Heart left ventricle (tissue), 16 donors: Measurements from ENCODE around the gene HS6ST3. TPM values are rescaled to one million over a fixed set of nuclear protein-coding genes. Genes with fewer than 3 reads are reported as not detected.

ENCODE experiments used
- ATAC-seq, 4 donors: fragments of 200-7000 bp; cut with Tn5 transposase; one replicate each; pipeline ENCODE4 v1.9.1; 2020 to 2022; ENCODE audit warnings: moderate library complexity in 4 of 4, mild to moderate bottlenecking in 3 of 4, moderate number of reproducible peaks in 1 of 4
- DNase-seq, 5 donors: peaks; one replicate each; pipeline ENCODE4 v3.0.0-alpha.2; 2020
- H3K27ac ChIP-seq, 12 donors: fragments of 200-600 bp; sonication (generic) in 4 of 12; one replicate each; pipeline versions ENCODE4 v1.5.0 to v1.8.0; 2016 to 2022; ENCODE audit warnings: mild to moderate bottlenecking in 2 of 12
- H3K27me3 ChIP-seq, 9 donors: fragments of 200-600 bp; sonication (generic) in 2 of 9; one replicate each; pipeline versions ENCODE4 v1.5.1 to v1.8.0; 2016 to 2022; ENCODE audit warnings: mild to moderate bottlenecking in 3 of 9
- H3K36me3 ChIP-seq, 9 donors: fragments of 200-600 bp; sonication (generic) in 2 of 9; one replicate each; pipeline versions ENCODE4 v1.5.0 to v1.8.0; 2018 to 2022; ENCODE audit warnings: mild to moderate bottlenecking in 2 of 9
- H3K4me1 ChIP-seq, 12 donors: fragments of 200-600 bp; sonication (generic) in 4 of 12; one replicate each; pipeline versions ENCODE4 v1.5.0 to v1.8.0; 2016 to 2022; ENCODE audit warnings: mild to moderate bottlenecking in 3 of 12
- H3K4me3 ChIP-seq, 12 donors: fragments of 200-600 bp; sonication (generic) in 4 of 12; one replicate each; pipeline versions ENCODE4 v1.5.0 to v1.8.0; 2017 to 2022; ENCODE audit warnings: mild to moderate bottlenecking in 9 of 12, moderate library complexity in 4 of 12
- H3K9me3 ChIP-seq, 12 donors: fragments of 200-600 bp; sonication (generic) in 4 of 12; one replicate each; pipeline versions ENCODE4 v1.5.0 to v1.8.0; 2016 to 2022; ENCODE audit warnings: mild to moderate bottlenecking in 1 of 12
- POLR2A ChIP-seq, 2 donors: fragments of 450-650 bp; IDR thresholded peaks; one replicate each; pipeline ENCODE4 v1.6.1; 2017; ENCODE audit warnings: antibody characterized with exemption in 2 of 2, mild to moderate bottlenecking in 2 of 2, moderate library complexity in 2 of 2
- WGBS, 4 donors: extraction: QIAGEN DNeasy Blood & Tissue Kit in 2 of 4; methylation state at CpG; one replicate each; pipeline versions ENCODE4 v1.1.5 to v1.1.7; 2013 to 2018; 5-methylcytosine and 5-hydroxymethylcytosine counted together
- intact Hi-C, 10 donors: fragments of 100-400 bp; cut with DNase I; formaldehyde crosslinking; loops; one replicate each; pipeline versions ENCODE4 v1.11.1 to v1.14.2; 2022
- polyA plus RNA-seq, 2 donors: library from polyadenylated mRNA; stranded (reverse); fragments of 200-250 nt; gene quantifications; one replicate each; pipeline ENCODE4 v1.2.3, GENCODE V29; 2013
- total RNA-seq, 9 donors: library from RNA; depleted of rRNA in 2 of 9; stranded (reverse); fragments of >200 nt in 2 of 9; fragmentation: NEBNext Ultra II Directional in 3 of 9; extraction: Animal tissue kit (Norgen Biotek cat#: 25700) in 3 of 9; gene quantifications; one replicate each; pipeline versions ENCODE4 v1.1.0 to v1.2.4, GENCODE V29; 2016 to 2023
- TF ChIP-seq, protein P1 (sequence below), 12 donors: fragments of 200-600 bp; sonication (generic) in 4 of 12; IDR thresholded peaks; one replicate each; pipeline versions ENCODE4 v1.5.0 to v1.8.0; 2018 to 2022; ENCODE audit warnings: antibody characterized with exemption in 12 of 12, mild to moderate bottlenecking in 5 of 12
- donor health status: ischemic (EF 13 %, LVEDD 7.1; RV severe dilation, severe dysfunction).
- donor health status: healthy with polysubstance abuse.
- donor health status: DM: no; HTN: yes; CAD: no.
- donor health status: DM: no; HTN: no; CAD: no.
- donor health status: ischemic (EF 25% LVEDD 6.9; RV normal size, moderate dysfunction).
- donor health status: ischemic (EF 25% LVEDD 5.7; RV mildly dilated, moderate dysfunction).
- donor health status: healthy.
- donor health status: DM: yes; HTN: yes; CAD: no.
- donor health status: ischemic (EF 35%, LVEDD 5.7; RV mildly dilated, moderate dysfunction).
- donor health status: nonischemic (EF 11% LVEDD 7.7; RV severe dilation, severe dysfunction).
- donor health status: DM: yes; HTN: yes; CAD: no.
- donor health status: PGD.
- donor health status: ischemic (EF 29% LVEDD 5.4; RV normal size, mild dysfunction).
- donor health status: nonischemic (EF 23%, LVEDD 6.1; RV moderate dilation, normal function).

The HS6ST3 gene
- total and polyA plus RNA-seq, 11 donors: 0.01 to 5.2 (median 1.2) TPM

DNA sequence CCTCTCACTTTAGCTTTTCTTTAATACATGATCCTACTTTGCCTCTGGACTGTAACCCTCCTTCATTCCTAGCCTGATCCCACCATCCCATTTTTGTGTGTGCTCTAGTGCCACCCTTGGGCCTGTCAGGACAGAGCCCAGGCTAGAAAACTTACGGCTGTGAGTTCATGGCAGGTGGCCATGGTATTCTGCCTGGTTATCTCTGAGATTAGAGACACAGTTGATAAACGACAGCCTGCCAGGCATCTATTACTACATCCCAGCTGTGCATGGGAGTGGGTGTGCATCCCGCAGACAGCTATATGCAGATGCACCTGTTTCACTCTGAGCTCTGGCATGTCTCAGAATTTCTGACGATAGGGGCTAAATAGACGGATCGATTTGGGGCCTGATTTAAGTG, 110.9 kb downstream of the HS6ST3 start:
- no peak overlapping the region for H3K4me3 ChIP-seq
- no peak for DNase-seq
- TF ChIP-seq, protein P1, sequence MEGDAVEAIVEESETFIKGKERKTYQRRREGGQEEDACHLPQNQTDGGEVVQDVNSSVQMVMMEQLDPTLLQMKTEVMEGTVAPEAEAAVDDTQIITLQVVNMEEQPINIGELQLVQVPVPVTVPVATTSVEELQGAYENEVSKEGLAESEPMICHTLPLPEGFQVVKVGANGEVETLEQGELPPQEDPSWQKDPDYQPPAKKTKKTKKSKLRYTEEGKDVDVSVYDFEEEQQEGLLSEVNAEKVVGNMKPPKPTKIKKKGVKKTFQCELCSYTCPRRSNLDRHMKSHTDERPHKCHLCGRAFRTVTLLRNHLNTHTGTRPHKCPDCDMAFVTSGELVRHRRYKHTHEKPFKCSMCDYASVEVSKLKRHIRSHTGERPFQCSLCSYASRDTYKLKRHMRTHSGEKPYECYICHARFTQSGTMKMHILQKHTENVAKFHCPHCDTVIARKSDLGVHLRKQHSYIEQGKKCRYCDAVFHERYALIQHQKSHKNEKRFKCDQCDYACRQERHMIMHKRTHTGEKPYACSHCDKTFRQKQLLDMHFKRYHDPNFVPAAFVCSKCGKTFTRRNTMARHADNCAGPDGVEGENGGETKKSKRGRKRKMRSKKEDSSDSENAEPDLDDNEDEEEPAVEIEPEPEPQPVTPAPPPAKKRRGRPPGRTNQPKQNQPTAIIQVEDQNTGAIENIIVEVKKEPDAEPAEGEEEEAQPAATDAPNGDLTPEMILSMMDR (IDR thresholded peaks at IDR 0.05): peak in 1 of 12 donors; percentile 9
- no peak for TF ChIP-seq POLR2A (IDR thresholded peaks at IDR 0.05)
- no peaks in the 10 kb centered on the region for H3K9me3 ChIP-seq
- H3K36me3 ChIP-seq: no peaks in the 10 kb centered on the region
- ATAC-seq: peak in 2 of 4 donors; percentile 41 to 60
- H3K27me3 ChIP-seq: no peaks in the 10 kb centered on the region
- intact Hi-C loops: no loop called here
- H3K4me1 ChIP-seq: no peaks in the 10 kb centered on the region
- H3K27ac ChIP-seq: no peak overlapping the region
- 24 to 28% (median 26%) methylated on average over 6 of the region's 6 CpGs for WGBS, 4 donors

DNA sequence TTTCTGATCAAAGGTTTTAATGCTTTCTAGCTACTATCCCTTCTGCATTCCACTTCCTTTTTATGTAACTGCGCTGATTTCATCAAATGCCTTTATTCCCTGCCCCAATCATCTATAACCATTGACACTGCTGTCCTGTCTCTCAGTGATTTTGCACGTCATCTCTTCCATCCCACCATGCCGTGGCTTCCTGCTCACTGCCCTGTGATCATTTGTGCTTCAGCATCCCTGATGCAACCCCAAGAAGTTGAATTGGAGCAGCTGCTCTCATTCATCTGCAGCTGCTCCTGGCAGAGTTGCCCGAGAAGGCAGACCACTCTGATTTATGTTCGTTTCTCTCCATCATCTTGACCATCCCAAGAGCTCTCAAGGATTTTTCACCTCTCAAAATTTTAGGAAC, 112.4 kb downstream of the HS6ST3 start:
- 66 to 78% (median 72%) methylated on average over 5 of the region's 5 CpGs for WGBS, 4 donors
- Histone ChIP-seq H3K36me3 (no peaks in the 10 kb centered on the region), H3K27ac (no peak overlapping the region), H3K4me3 (no peak overlapping the region), H3K4me1 (no peaks in the 10 kb centered on the region), H3K27me3 (no peaks in the 10 kb centered on the region), H3K9me3 (peaks cover 0 to 6% (median 0%) of the 10 kb centered on the region in 12 donors)
- intact Hi-C loops: no loop called here
- ATAC-seq (no peak), DNase-seq (no peak)
- TF ChIP-seq, protein P1 (IDR thresholded peaks at IDR 0.05): no peak
- no peak for TF ChIP-seq POLR2A (IDR thresholded peaks at IDR 0.05)

DNA sequence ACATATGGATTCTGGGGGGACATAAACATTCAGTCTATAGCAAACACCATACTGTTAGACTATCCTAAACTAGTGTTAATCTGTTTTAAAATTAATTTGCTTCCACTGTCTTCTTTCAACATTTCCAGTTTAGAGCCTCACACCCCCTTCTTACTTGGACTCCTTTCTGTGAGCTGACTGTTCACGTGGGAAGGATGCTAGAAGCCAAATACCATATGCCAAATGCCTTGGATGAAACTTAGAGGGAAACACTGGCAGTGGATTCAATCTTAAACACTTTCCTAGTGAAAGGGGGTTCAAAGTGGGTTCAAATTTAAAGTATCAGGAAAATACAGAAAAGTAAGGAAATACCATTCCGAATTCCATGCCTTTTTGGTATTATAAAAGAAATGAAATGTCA, 113.6 kb downstream of the HS6ST3 start:
- H3K4me3 ChIP-seq: no peak overlapping the region
- no peak for ATAC-seq
- H3K9me3 ChIP-seq: peaks cover 0 to 6% (median 0%) of the 10 kb centered on the region in 12 donors
- no peak overlapping the region for H3K27ac ChIP-seq
- H3K4me1 ChIP-seq: no peaks in the 10 kb centered on the region
- no peaks in the 10 kb centered on the region for H3K36me3 ChIP-seq
- WGBS, 4 donors: 74 to 84% (median 79%) methylated on average over 2 of the region's 2 CpGs
- H3K27me3 ChIP-seq: no peaks in the 10 kb centered on the region
- intact Hi-C loops: no loop called here
- no peak for DNase-seq
- no peak for TF ChIP-seq POLR2A (IDR thresholded peaks at IDR 0.05)
- TF ChIP-seq, protein P1 (IDR thresholded peaks at IDR 0.05): no peak

DNA sequence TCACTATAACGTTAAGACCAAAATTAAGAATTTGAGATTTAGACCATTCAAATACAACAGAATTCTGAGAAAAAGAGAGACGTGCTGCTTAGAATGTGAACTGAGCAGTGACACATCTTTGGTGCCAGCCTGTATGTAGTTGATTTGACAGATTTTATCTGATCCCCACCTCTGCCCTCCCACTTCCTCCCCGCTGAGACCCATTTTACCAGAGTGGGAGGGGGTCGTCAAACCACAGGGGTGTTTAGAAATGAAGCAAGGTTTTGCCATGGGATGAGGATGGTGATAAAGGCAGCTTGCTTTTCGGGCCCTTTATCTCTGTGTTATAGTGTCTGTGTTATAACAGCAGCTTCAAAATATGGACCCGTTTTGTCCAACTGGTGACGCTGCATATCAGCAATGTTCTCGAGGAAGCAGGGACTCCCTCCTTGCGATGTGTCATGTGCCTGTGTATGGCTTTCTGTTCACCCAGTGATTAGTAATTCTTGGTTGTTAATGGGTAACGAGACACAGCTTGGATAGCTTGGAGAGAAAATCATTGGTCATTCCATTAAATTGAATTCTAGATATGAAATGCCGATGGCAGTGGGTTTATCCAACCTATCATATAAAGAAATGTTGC, 125.0 kb downstream of the HS6ST3 start:
- TF ChIP-seq, protein P1 (IDR thresholded peaks at IDR 0.05): no peak
- no peak for TF ChIP-seq POLR2A (IDR thresholded peaks at IDR 0.05)
- Histone ChIP-seq H3K27ac (no peak overlapping the region), H3K27me3 (no peaks in the 10 kb centered on the region), H3K36me3 (no peaks in the 10 kb centered on the region), H3K4me3 (no peak overlapping the region), H3K9me3 (no peaks in the 10 kb centered on the region), H3K4me1 (no peaks in the 10 kb centered on the region)
- intact Hi-C loops: no loop called here
- DNase-seq (no peak), ATAC-seq (no peak)
- WGBS, 4 donors: 40 to 57% (median 46%) methylated on average over 11 of the region's 11 CpGs
